ENCODE data around the gene NKX6-1.

NKX6-1 gene

DNA sequence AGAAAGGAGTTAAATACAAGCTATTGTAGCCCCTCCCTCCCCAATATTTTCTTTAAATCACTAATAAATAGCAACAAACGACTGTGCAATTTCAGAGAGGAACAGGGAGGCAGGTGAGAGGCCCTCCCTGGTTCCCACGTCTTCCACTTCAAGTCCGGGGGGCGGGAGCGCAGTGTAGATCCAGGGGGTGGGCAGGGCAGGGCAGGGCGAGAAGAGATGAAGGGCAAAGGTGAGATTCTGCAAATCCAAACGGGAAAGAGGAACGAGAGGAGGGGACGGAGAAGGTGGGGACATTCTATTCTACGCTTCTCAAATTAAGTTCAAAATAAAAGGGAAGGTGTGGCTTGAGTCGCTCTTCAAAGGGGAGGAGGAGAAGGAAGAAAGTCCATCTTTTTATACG, 6.8 kb downstream of the NKX6-1 start:
- Histone ChIP-seq H3K36me3 (no peaks in the 10 kb centered on the region), H3K9me3 (no peaks in the 10 kb centered on the region), H3K27me3 (peaks cover 100% of the 10 kb centered on the region), H3K4me3 (ENCODE audit: low read depth in 1 of 2, low read length in 1 of 2) (no peak overlapping the region), H3K27ac (no peak overlapping the region), H3K4me1 (ENCODE audit: control insufficient read depth in 1 of 2, insufficient read depth in 1 of 2, low read depth in 1 of 2, low read length in 1 of 2) (peaks cover 0 to 14% of the 10 kb centered on the region in 2 experiments)
- TF ChIP-seq, protein P1, sequence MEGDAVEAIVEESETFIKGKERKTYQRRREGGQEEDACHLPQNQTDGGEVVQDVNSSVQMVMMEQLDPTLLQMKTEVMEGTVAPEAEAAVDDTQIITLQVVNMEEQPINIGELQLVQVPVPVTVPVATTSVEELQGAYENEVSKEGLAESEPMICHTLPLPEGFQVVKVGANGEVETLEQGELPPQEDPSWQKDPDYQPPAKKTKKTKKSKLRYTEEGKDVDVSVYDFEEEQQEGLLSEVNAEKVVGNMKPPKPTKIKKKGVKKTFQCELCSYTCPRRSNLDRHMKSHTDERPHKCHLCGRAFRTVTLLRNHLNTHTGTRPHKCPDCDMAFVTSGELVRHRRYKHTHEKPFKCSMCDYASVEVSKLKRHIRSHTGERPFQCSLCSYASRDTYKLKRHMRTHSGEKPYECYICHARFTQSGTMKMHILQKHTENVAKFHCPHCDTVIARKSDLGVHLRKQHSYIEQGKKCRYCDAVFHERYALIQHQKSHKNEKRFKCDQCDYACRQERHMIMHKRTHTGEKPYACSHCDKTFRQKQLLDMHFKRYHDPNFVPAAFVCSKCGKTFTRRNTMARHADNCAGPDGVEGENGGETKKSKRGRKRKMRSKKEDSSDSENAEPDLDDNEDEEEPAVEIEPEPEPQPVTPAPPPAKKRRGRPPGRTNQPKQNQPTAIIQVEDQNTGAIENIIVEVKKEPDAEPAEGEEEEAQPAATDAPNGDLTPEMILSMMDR (IDR thresholded peaks at IDR 0.05): no peak

DNA sequence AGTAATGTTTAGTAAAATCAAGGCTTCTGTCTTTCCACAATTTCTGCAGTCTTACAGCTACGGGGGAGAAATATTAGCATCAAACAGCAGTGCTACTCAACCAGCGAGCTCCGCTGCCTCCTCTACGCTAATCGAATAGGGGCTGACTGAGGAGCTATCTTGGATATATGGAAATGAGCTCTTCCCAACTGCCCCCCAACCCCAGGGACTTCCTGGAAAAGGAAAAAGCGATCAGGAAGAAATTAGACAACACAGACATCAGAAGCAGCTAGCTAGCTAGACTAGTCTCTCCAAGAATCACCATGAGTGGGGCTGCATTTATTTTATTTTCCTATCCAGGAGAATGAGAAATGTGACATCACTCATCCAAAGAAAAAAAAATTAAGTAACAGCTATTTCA, 7.6 kb downstream of the NKX6-1 start:
- Histone ChIP-seq H3K4me1 (ENCODE audit: control insufficient read depth in 1 of 2, insufficient read depth in 1 of 2, low read depth in 1 of 2, low read length in 1 of 2) (peaks cover 0 to 6% of the 10 kb centered on the region in 2 experiments), H3K4me3 (ENCODE audit: low read depth in 1 of 2, low read length in 1 of 2) (no peak overlapping the region), H3K27ac (no peak overlapping the region), H3K27me3 (peaks cover 100% of the 10 kb centered on the region), H3K36me3 (no peaks in the 10 kb centered on the region), H3K9me3 (no peaks in the 10 kb centered on the region)
- TF ChIP-seq, protein P1 (IDR thresholded peaks at IDR 0.05): no peak

DNA sequence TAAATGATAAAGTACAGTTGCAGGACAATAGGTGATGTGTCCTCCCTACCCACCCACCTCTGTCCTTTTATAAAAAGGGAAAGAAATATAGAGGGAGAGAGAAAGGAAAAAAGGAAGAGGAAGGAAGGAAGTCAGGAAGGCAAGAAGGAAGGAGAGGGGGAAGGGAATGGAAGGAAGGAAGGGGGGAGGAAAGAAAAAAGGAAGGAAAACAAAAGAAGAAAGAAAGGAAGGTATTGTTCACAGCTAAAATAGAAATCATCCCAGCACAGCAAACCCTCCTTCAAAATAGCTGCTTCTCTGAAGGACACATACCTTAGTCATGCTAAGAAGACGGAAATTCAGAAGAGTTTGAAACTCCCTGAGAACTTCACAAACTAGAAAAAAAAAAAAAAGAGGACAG, 8.4 kb downstream of the NKX6-1 start:
- H3K36me3 ChIP-seq: no peaks in the 10 kb centered on the region
- H3K9me3 ChIP-seq: no peaks in the 10 kb centered on the region
- H3K27me3 ChIP-seq: peaks cover 100% of the 10 kb centered on the region
- H3K4me3 ChIP-seq (ENCODE audit: low read depth in 1 of 2, low read length in 1 of 2): no peak overlapping the region
- H3K4me1 ChIP-seq (ENCODE audit: control insufficient read depth in 1 of 2, insufficient read depth in 1 of 2, low read depth in 1 of 2, low read length in 1 of 2): peaks cover 0 to 4% of the 10 kb centered on the region in 2 experiments
- TF ChIP-seq, protein P1 (IDR thresholded peaks at IDR 0.05): no peak
- no peak overlapping the region for H3K27ac ChIP-seq

DNA sequence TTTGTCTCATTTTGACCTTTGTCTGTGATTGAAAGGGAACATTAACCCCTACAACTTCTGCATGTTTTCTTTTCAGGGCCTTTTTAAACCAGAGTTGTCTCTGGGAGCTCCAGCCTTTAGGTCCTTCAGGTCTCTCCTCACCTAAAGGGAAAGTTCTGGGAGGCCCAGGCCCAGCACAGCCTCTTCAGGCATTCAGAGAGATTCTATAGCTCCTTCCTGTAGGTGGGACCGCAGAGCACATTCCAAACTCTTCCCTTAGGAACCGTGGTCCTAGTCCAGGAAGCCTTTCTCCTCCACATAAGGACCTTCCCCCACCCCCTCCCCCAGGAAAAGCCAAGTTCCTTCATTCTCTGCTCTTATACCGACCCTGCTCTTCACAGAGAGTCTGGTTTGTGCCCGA, 14.9 kb downstream of the NKX6-1 start:
- Histone ChIP-seq H3K36me3 (no peaks in the 10 kb centered on the region), H3K4me1 (ENCODE audit: control insufficient read depth in 1 of 2, insufficient read depth in 1 of 2, low read depth in 1 of 2, low read length in 1 of 2) (peaks cover 0 to 2% of the 10 kb centered on the region in 2 experiments), H3K27me3 (peaks cover 100% of the 10 kb centered on the region), H3K9me3 (no peaks in the 10 kb centered on the region), H3K4me3 (ENCODE audit: low read depth in 1 of 2, low read length in 1 of 2) (no peak overlapping the region), H3K27ac (no peak overlapping the region)
- TF ChIP-seq, protein P1 (IDR thresholded peaks at IDR 0.05): no peak

DNA sequence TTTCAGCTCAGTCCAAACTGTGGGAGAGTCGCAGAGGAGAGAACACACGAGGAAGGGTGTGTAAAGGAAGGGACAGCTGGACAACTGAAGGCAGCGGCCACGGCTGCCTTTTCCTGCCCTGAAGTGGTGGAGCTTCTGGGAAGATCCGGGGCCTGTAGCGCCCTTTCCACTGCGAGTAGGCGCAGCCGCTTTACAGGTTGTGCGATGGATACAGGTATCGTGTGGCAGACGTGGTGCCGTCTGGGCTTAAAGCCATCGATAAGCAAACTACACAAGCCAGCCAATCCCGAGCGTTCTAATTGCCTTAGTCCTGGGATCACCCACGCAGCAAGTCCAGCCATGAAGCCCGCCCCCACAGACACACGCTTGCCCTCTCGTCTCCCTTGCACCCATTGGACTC, 15.4 kb downstream of the NKX6-1 start:
- Histone ChIP-seq H3K4me3 (ENCODE audit: low read depth in 1 of 2, low read length in 1 of 2) (no peak overlapping the region), H3K9me3 (no peaks in the 10 kb centered on the region), H3K4me1 (ENCODE audit: control insufficient read depth in 1 of 2, insufficient read depth in 1 of 2, low read depth in 1 of 2, low read length in 1 of 2) (peaks cover 0 to 2% of the 10 kb centered on the region in 2 experiments), H3K27ac (no peak overlapping the region), H3K27me3 (peaks cover 100% of the 10 kb centered on the region), H3K36me3 (no peaks in the 10 kb centered on the region)
- TF ChIP-seq, protein P1 (IDR thresholded peaks at IDR 0.05): no peak
